GM20431 (cell line): ENCODE measurements around the gene PRUNE2.
"Not testable (repeated sequence)": the region's sequence is repeated elsewhere in the genome, so short reads cannot be mapped to it uniquely, and the experiment has no call there.

Source experiments
- in situ Hi-C: fragments of 300-500 bp; cut with MseI, MboI; formaldehyde crosslinking; loops from one replicate; pipeline ENCODE4 v1.15.0; 2020; ENCODE audit warnings: low sequenced_read_pairs; ENCODE audit not compliant: unreplicated experiment

PRUNE2 gene

GRCh38 chr9:76873056-76873792, 32.7 kb downstream of the PRUNE2 start:
- in situ Hi-C loops = no loop called here

- in situ Hi-C loops = no loop called here
Measured at GRCh38 chr9:76868897-76869296, 37.0 kb downstream of the PRUNE2 start.

DNA sequence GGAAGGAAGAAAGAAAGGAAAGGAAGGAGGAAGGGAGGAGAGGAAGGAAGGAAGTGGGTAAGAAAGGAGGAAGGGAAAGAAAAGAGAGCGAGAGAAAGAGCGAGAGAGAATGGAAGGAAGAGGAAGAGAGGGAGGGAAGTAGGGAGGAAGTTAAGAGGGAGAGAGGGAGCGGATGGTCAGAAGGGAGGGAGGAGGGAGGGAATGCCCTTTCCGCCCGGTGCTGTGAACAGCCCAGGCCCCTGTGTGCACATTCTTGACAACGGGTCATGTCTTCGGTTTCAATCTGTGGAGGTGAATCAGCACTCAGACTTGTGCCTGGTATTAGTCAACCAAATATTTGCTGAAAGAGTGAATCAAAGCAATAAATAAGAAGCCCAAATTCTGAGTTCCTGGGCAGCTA, 39.2 kb downstream of the PRUNE2 start:
- in situ Hi-C loops = no loop called here

DNA sequence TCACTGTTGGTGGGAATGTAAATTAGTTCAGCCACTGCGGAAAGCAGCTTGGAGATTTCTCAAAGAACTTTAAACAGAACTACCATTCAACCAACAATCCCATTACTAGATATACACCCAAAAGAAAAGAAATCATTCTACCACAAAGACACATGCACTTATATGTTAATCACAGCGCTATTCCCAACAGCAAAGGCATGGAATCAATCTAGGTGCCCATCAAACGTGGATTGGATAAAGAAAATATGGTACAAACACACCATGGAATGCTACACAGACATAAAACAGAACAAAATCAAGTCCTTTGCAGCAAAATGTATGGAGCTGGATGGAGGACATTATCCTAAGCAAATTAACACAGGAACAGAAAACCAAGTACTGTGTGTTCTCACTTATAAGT, 42.1 kb downstream of the PRUNE2 start:
- in situ Hi-C loops = no loop called here

DNA sequence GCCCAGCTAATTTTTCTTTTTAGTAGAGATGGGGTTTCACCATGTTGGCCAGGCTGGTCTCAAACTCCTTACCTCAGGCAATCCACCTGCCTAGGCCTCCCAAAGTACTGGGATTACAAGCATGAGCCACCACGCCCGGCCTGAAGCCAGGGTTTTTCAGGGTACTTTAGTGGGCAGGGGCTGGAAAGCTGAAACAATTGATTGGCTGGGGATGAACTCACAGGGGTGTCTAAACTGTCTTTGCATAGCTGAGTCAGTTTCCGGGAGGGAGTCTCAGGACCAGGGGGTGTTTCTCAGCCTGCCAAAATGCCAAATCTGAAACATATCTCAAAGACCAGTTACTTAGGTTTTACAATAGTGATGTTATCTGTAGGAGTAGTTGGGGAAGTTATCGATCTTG, 46.1 kb downstream of the PRUNE2 start:
- in situ Hi-C loops = no loop called here

DNA sequence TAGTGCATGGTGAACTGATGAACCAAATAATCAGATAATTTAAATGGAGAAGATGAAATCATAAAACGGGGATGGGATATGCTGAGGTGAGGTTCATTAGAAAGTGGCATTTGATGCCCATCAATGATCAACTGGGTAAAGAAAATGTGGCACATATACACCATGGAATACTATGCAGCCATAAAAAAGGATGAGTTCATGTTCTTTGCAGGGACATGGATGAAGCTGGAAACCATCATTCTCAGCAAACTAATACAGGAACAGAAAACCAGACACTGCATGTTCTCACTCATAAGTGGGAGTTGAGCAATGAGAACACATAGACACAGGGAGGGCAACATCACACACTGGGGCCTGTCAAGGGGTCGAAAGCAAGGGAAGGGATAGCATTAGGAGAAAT, 47.7 kb downstream of the PRUNE2 start:
- in situ Hi-C loops = not testable (repeated sequence)

DNA sequence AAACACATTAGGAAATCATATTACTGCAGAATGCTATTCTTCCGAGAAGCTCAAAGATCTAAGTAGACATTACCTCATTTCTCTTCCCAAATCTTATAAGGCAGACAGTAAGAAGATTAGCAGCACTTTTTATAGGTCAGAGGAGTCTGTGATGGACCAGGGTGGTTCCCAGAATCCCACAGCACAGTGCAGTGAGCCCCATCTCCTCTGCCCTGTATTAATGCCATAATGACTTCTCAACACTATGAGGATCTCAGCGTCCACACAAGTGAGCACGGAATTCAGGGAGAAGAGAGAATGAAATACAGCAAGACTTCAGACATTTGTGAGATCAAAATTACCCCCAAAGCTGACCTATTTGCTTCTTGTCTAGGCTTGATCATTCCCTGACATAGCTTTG, 49.9 kb downstream of the PRUNE2 start:
- in situ Hi-C loops = no loop called here

GRCh38 chr9:76855015-76855414, 50.9 kb downstream of the PRUNE2 start:
- in situ Hi-C loops = no loop called here

- in situ Hi-C loops = no loop called here
Measured at GRCh38 chr9:76852026-76852425, 53.9 kb downstream of the PRUNE2 start.

- in situ Hi-C loops = no loop called here
Measured at GRCh38 chr9:76846297-76846696, 59.6 kb downstream of the PRUNE2 start.

DNA sequence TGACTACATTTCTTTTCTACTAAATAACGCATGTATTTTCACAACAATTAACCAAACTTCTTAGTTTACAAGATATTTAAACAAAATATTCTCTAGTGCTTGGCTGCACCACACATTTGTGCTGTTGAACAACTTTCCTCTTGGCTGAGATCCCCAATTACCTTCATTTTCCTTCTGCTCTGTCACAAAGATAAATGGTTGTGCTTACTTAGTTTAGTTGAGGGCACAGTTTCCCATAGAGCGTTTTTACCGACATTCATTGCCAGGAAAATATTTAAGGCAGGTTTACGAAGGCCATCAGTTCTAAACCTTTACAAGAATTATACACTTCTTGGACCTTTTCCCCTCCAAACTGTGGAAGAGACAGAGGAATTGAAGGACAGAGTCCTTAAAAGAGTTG, 60.7 kb downstream of the PRUNE2 start:
- in situ Hi-C loops = no loop called here

- in situ Hi-C loops = no loop called here
Measured at GRCh38 chr9:76835571-76836283, 70.2 kb downstream of the PRUNE2 start.

GRCh38 chr9:76828447-76828846, 77.5 kb downstream of the PRUNE2 start:
- in situ Hi-C loops = no loop called here

- in situ Hi-C loops = no loop called here
Measured at GRCh38 chr9:76827296-76828080, 78.4 kb downstream of the PRUNE2 start.

DNA sequence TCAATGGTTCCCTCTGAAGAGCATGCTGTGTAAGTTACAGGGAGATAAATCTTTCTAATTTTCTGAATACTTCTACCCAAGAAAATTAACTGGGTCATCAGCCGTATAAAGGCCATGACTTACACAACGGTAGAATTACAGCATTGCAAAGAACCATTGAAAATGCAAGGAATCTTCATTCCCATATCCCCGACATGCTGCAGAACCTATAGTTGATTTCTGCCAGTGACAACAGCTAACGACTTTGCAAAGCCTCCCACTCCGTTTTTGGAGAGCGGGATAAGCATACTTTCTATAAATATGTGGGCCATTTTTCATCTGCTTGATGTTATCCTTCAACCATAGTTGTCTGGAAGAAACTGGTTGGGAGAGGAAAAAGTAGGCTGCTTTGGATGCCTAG, 85.5 kb downstream of the PRUNE2 start:
- in situ Hi-C loops = loop anchor here (25.0 kb wide), 1 partner anchor 342 kb away; no protein-coding TSS in a partner anchor

- in situ Hi-C loops = loop anchor here (25.0 kb wide), 1 partner anchor 344 kb away; no protein-coding TSS in a partner anchor
Measured at GRCh38 chr9:76818271-76818670, 87.6 kb downstream of the PRUNE2 start.

DNA sequence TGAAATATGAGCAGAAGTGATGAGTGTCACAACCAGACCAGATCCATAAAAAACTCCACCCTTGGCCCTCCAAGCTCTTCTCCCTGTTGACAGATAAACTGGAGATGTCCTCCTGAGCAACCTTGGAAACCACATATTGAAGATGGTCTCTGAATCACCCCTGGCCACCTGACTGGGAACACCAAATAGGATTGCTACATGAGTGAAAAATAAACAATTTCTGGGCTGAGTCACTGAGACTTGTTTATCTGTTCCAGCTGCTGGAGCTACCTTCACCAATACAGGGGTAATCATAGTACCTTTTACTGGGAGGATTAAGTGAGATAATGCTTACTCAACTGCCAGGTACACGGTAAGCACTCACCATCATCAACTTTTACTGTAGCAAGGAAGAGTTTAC, 88.4 kb downstream of the PRUNE2 start:
- in situ Hi-C loops = loop anchor here (25.0 kb wide), 1 partner anchor 345 kb away; no protein-coding TSS in a partner anchor

DNA sequence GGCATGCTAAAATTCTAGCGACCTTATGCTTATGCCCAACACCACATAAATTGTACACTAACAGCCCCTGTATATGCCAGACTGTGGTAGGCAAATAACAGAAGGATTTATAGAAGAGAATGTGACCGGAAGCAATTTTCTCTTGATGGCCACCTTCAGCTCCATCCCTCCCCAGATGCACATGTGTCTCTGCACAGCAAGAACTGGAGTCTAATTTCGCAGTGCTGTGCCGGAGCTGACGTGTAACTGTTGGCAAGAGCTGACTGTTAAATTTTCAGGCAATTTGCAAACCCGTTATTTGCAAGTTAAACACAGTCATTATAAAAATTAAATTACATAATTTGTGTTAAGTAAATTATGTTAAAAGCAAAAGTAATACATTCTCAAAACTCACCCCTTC, 93.3 kb downstream of the PRUNE2 start:
- in situ Hi-C loops = loop anchor here (25.0 kb wide), 1 partner anchor 350 kb away; no protein-coding TSS in a partner anchor

- in situ Hi-C loops = loop anchor here (25.0 kb wide), 1 partner anchor 352 kb away; no protein-coding TSS in a partner anchor
Measured at GRCh38 chr9:76810377-76810957, 95.4 kb downstream of the PRUNE2 start.

DNA sequence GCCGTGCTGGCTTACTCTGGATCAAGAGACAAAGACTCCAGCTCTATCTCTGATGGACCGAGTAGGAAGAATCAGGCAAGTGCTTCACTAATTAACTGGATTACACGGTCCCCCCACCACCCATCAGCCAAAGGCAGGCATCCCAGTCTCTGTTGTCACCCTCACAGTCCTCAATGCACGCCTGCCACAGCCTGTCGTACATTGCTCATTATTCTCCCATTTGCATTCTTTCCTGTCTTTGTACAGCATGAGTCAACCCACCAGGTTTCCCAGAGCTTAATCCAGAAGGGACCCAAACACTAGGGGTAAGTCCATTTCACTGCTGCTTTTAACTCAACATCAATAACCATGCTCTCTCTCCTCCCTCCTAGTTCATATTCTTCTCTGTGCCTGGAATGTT, 97.3 kb downstream of the PRUNE2 start:
- in situ Hi-C loops = loop anchor here (25.0 kb wide), 1 partner anchor 354 kb away; no protein-coding TSS in a partner anchor
